HL-60 (cell line): ENCODE results near the gene PPHLN1.

Experiments used
- CTCF ChIP-seq: IDR thresholded peaks from one replicate; pipeline ENCODE4 v1.5.1; 2011; ENCODE audit warnings: low read length, control low read depth, inconsistent platforms; ENCODE audit not compliant: insufficient read depth
- GABPA ChIP-seq: IDR thresholded peaks from 2 replicates; pipeline ENCODE4 v1.6.1; 2012; ENCODE audit warnings: low read depth
- POLR2AphosphoS5 ChIP-seq: IDR thresholded peaks from 2 replicates; pipeline ENCODE4 v1.6.1; 2012; ENCODE audit warnings: low read depth
- SPI1 ChIP-seq: IDR thresholded peaks from 2 replicates; pipeline ENCODE4 v1.6.1; 2012; ENCODE audit warnings: low read depth, mild to moderate bottlenecking, borderline replicate concordance
- TF ChIP-seq, protein P1 (sequence below): IDR thresholded peaks from 2 replicates; pipeline ENCODE4 v1.6.1; 2012; ENCODE audit warnings: low read depth; ENCODE audit not compliant: insufficient replicate concordance

GRCh38 chr12:42327227-42327590, 1.2 kb downstream of the PPHLN1 start:
- TF ChIP-seq CTCF, result no peak
- TF ChIP-seq, protein P1, sequence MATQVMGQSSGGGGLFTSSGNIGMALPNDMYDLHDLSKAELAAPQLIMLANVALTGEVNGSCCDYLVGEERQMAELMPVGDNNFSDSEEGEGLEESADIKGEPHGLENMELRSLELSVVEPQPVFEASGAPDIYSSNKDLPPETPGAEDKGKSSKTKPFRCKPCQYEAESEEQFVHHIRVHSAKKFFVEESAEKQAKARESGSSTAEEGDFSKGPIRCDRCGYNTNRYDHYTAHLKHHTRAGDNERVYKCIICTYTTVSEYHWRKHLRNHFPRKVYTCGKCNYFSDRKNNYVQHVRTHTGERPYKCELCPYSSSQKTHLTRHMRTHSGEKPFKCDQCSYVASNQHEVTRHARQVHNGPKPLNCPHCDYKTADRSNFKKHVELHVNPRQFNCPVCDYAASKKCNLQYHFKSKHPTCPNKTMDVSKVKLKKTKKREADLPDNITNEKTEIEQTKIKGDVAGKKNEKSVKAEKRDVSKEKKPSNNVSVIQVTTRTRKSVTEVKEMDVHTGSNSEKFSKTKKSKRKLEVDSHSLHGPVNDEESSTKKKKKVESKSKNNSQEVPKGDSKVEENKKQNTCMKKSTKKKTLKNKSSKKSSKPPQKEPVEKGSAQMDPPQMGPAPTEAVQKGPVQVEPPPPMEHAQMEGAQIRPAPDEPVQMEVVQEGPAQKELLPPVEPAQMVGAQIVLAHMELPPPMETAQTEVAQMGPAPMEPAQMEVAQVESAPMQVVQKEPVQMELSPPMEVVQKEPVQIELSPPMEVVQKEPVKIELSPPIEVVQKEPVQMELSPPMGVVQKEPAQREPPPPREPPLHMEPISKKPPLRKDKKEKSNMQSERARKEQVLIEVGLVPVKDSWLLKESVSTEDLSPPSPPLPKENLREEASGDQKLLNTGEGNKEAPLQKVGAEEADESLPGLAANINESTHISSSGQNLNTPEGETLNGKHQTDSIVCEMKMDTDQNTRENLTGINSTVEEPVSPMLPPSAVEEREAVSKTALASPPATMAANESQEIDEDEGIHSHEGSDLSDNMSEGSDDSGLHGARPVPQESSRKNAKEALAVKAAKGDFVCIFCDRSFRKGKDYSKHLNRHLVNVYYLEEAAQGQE, result no peak
- no peak for TF ChIP-seq SPI1
- TF ChIP-seq POLR2AphosphoS5, result no peak
- no peak for TF ChIP-seq GABPA
